IMR-90 (cell line): ENCODE data around the gene TOMM7. TPM values are rescaled to one million over a fixed set of nuclear protein-coding genes. Genes with fewer than 3 reads are reported as not detected.

Experiments used
- ATAC-seq: fragments of 200-7000 bp; cut with Tn5 transposase; 2 replicates; pipeline ENCODE4 v1.9.1; 2020; ENCODE audit warnings: low read depth, mild to moderate bottlenecking, moderate library complexity
- BruUV-seq: library from RNA; stranded (reverse); fragments of 400-500 nt; replicated peaks from 2 replicates; lab custom pipeline; 2021; lab: Mats Ljungman, UMichigan
- CTCF ChIA-PET: fragments of 300-600 bp; formaldehyde crosslinking; extraction: SDS; loops from one replicate; lab custom pipeline; 2021; ENCODE audit warnings: antibody characterized with exemption; lab: Yijun Ruan, JAX
- POLR2A ChIA-PET: fragments of 300-600 bp; sonication (Branson Sonifier 250); formaldehyde crosslinking; loops from one replicate; lab custom pipeline; 2022; ENCODE audit warnings: antibody characterized with exemption; ENCODE audit not compliant: unreplicated experiment; lab: Charles Lee
- DNase-seq: peaks from one replicate; pipeline ENCODE4 v3.0.0; 2013
- H2AFZ ChIP-seq: replicated peaks from 2 replicates; pipeline ENCODE3; 2013; ENCODE audit warnings: low read length, mild to moderate bottlenecking; ENCODE audit not compliant: poor library complexity
- H2AK5ac ChIP-seq: 2 replicates; pipeline ENCODE4 v1.6.1; 2013; ENCODE audit warnings: low read depth, low read length, inconsistent platforms
- H2AK9ac ChIP-seq: replicated peaks from 2 replicates; pipeline ENCODE3; 2013; ENCODE audit warnings: mild to moderate bottlenecking, low read depth, low read length, moderate library complexity; ENCODE audit not compliant: poor library complexity
- H2BK120ac ChIP-seq: 2 replicates; pipeline ENCODE4 v1.6.1; 2013; ENCODE audit warnings: low read depth, low read length, inconsistent platforms
- H2BK15ac ChIP-seq: 3 replicates; pipeline ENCODE4 v1.6.1; 2013; ENCODE audit warnings: low read depth, low read length, inconsistent platforms
- H2BK20ac ChIP-seq: 2 replicates; pipeline ENCODE4 v1.6.1; 2013; ENCODE audit warnings: low read depth, mild to moderate bottlenecking, inconsistent platforms, low read length, moderate library complexity
- H2BK5ac ChIP-seq: 2 replicates; pipeline ENCODE4 v1.6.1; 2013; ENCODE audit warnings: mild to moderate bottlenecking, low read depth, low read length, inconsistent platforms; ENCODE audit not compliant: poor library complexity, severe bottlenecking
- H3K14ac ChIP-seq: replicated peaks from 2 replicates; pipeline ENCODE4 v1.6.1; 2013; ENCODE audit warnings: low read depth, low read length, inconsistent platforms
- H3K18ac ChIP-seq: 2 replicates; pipeline ENCODE4 v1.6.1; 2013; ENCODE audit warnings: low read depth, low read length, control low read depth
- H3K23ac ChIP-seq: 2 replicates; pipeline ENCODE4 v1.6.1; 2013; ENCODE audit warnings: low read depth, low read length, inconsistent platforms
- H3K27ac ChIP-seq: 2 replicates; pipeline ENCODE4 v1.5.1; 2013; ENCODE audit warnings: mild to moderate bottlenecking, control low read depth, low read length; ENCODE audit not compliant: insufficient read depth
- H3K27me3 ChIP-seq: 2 replicates; pipeline ENCODE4 v1.6.1; 2013; ENCODE audit warnings: low read length; ENCODE audit not compliant: control insufficient read depth, insufficient read depth
- H3K36me3 ChIP-seq: 2 replicates; pipeline ENCODE4 v1.6.1; 2013; ENCODE audit warnings: low read length, mixed read lengths; ENCODE audit not compliant: control insufficient read depth, insufficient read depth
- H3K4ac ChIP-seq: 2 replicates; pipeline ENCODE4 v1.6.1; 2013; ENCODE audit warnings: low read depth, low read length, inconsistent platforms
- H3K4me1 ChIP-seq: 2 replicates; pipeline ENCODE4 v1.6.1; 2013; ENCODE audit warnings: low read length, mixed read lengths; ENCODE audit not compliant: control insufficient read depth, insufficient read depth
- H3K4me2 ChIP-seq: 2 replicates; pipeline ENCODE4 v1.6.1; 2013; ENCODE audit warnings: low read depth, mild to moderate bottlenecking, control low read depth, low read length, moderate library complexity
- H3K4me3 ChIP-seq: 2 replicates; pipeline ENCODE4 v1.5.1; 2013; ENCODE audit warnings: low read depth, mild to moderate bottlenecking, control low read depth, low read length, moderate library complexity; ENCODE audit not compliant: insufficient read depth
- H3K56ac ChIP-seq: 2 replicates; pipeline ENCODE4 v1.6.1; 2013; ENCODE audit warnings: low read length, inconsistent platforms; ENCODE audit not compliant: insufficient read depth; ENCODE audit errors: extremely low read depth
- H3K79me1 ChIP-seq, 2 experiments: 2 replicates each; pipeline ENCODE4 v1.6.1; 2013; ENCODE audit warnings: low read length in 2 of 2, inconsistent platforms in 1 of 2, low read depth in 1 of 2
- H3K9ac ChIP-seq: 2 replicates; pipeline ENCODE4 v1.6.1; 2013; ENCODE audit warnings: low read depth, low read length, control low read depth
- H3K9me1 ChIP-seq: 2 replicates; pipeline ENCODE4 v1.6.1; 2013; ENCODE audit warnings: low read length, inconsistent platforms; ENCODE audit not compliant: insufficient read depth
- H3K9me3 ChIP-seq: 2 replicates; pipeline ENCODE4 v1.6.1; 2013; ENCODE audit warnings: low read length; ENCODE audit not compliant: control insufficient read depth, insufficient read depth
- H4K20me1 ChIP-seq: 2 replicates; pipeline ENCODE4 v1.6.1; 2013; ENCODE audit warnings: low read length, inconsistent platforms; ENCODE audit not compliant: insufficient read depth
- H4K5ac ChIP-seq: 2 replicates; pipeline ENCODE4 v1.6.1; 2013; ENCODE audit warnings: mild to moderate bottlenecking, low read depth, low read length, control low read depth
- H4K8ac ChIP-seq, 2 experiments: 2 replicates each; pipeline ENCODE4 v1.6.1; 2013; ENCODE audit warnings: low read depth in 2 of 2, low read length in 2 of 2, control low read depth in 1 of 2, inconsistent platforms in 1 of 2
- H4K91ac ChIP-seq: 2 replicates; pipeline ENCODE4 v1.6.1; 2013; ENCODE audit warnings: low read depth, low read length, inconsistent platforms; ENCODE audit not compliant: insufficient read depth
- BHLHE40 ChIP-seq: fragments of 150-350 bp; IDR thresholded peaks from 2 replicates; pipeline ENCODE4 v1.6.1; 2016; ENCODE audit warnings: mild to moderate bottlenecking, low read depth, low read length
- CEBPB ChIP-seq: IDR thresholded peaks from 2 replicates; pipeline ENCODE4 v1.6.1; 2012; ENCODE audit warnings: low read depth, low read length, improper control_type of control experiment
- CHD1 ChIP-seq: IDR thresholded peaks from 2 replicates; pipeline ENCODE4 v1.6.1; 2012; ENCODE audit warnings: low read depth, low read length, improper control_type of control experiment
- ELK1 ChIP-seq: fragments of 150-350 bp; IDR thresholded peaks from 2 replicates; pipeline ENCODE4 v1.6.1; 2016; ENCODE audit warnings: low read depth, mild to moderate bottlenecking, low read length, moderate library complexity, borderline replicate concordance
- FOS ChIP-seq: fragments of 150-350 bp; IDR thresholded peaks from 2 replicates; pipeline ENCODE4 v1.6.1; 2016; ENCODE audit warnings: low read depth, low read length
- MXI1 ChIP-seq: IDR thresholded peaks from 2 replicates; pipeline ENCODE4 v1.6.1; 2012; ENCODE audit warnings: low read depth, mild to moderate bottlenecking, low read length, moderate library complexity, borderline replicate concordance
- NFE2L2 ChIP-seq: fragments of 150-350 bp; IDR thresholded peaks from 2 replicates; pipeline ENCODE4 v1.6.1; 2016; ENCODE audit warnings: low read depth, mild to moderate bottlenecking, low read length
- POLR2A ChIP-seq: IDR thresholded peaks from 2 replicates; pipeline ENCODE4 v1.6.1; 2012; ENCODE audit warnings: mild to moderate bottlenecking, low read depth, low read length
- RAD21 ChIP-seq: IDR thresholded peaks from 2 replicates; pipeline ENCODE4 v1.6.1; 2012; ENCODE audit warnings: low read length, improper control_type of control experiment
- RCOR1 ChIP-seq: IDR thresholded peaks from 2 replicates; pipeline ENCODE4 v1.6.1; 2012; ENCODE audit warnings: mild to moderate bottlenecking, low read length, improper control_type of control experiment; ENCODE audit not compliant: insufficient replicate concordance
- RFX5 ChIP-seq: IDR thresholded peaks from 2 replicates; pipeline ENCODE4 v1.8.0; 2012; ENCODE audit warnings: low read depth, mild to moderate bottlenecking, low read length, moderate library complexity
- SMC3 ChIP-seq: fragments of 150-350 bp; IDR thresholded peaks from 2 replicates; pipeline ENCODE4 v1.6.1; 2016; ENCODE audit warnings: low read depth, mild to moderate bottlenecking, antibody characterized with exemption, low read length, moderate library complexity
- WGBS, 2 experiments: methylation state at CpG; one replicate each; pipeline versions ENCODE4 v1.1.5 to v1.1.7; 2013; ENCODE audit warnings: missing lambda C conversion rate in 2 of 2; ENCODE audit not compliant: insufficient read length in 1 of 2; ENCODE audit errors: extremely low coverage in 2 of 2; 5-methylcytosine and 5-hydroxymethylcytosine counted together
- dilution Hi-C: fragments of 300-500 bp; cut with HindIII; formaldehyde crosslinking; loops from one replicate; pipeline ENCODE4 v1.14.3; 2018; ENCODE audit warnings: low sequenced_read_pairs; ENCODE audit not compliant: unreplicated experiment
- in situ Hi-C: fragments of 300-500 bp; cut with MboI; formaldehyde crosslinking; loops from 3 replicates; pipeline ENCODE4 v1.14.3; 2019; ENCODE audit warnings: low sequenced_read_pairs, inconsistent platforms, mixed read lengths
- intact Hi-C: fragments of 100-400 bp; cut with micrococcal nuclease; formaldehyde crosslinking; loops from 2 replicates; pipeline ENCODE4 v1.10.0; 2022
- polyA plus RNA-seq, 3 experiments: library from polyadenylated mRNA; depleted of rRNA; stranded (reverse); fragments of >200 nt; gene quantifications; 2 replicates each; pipeline ENCODE4 v1.2.3, GENCODE V29; 2012; ENCODE audit warnings: low replicate concordance in 1 of 3
- total RNA-seq: library from RNA; depleted of rRNA; stranded (reverse); fragments of >200 nt; gene quantifications from 2 replicates; pipeline ENCODE4 v1.2.3, GENCODE V29; 2012
- TF ChIP-seq, protein P1 (sequence below): fragments of 150-350 bp; IDR thresholded peaks from 2 replicates; pipeline ENCODE4 v1.6.1; 2017; ENCODE audit warnings: mild to moderate bottlenecking, antibody characterized with exemption, low read length, low read depth
- TF ChIP-seq, protein P2 (sequence below): conservative IDR thresholded peaks from 2 replicates; pipeline ENCODE4 v1.5.1; 2012; ENCODE audit warnings: mild to moderate bottlenecking, low read depth, low read length, improper control_type of control experiment

TOMM7 gene
- total and polyA plus RNA-seq, 2 of the 4 experiments (the other 2 are of a cell fraction), result 67.2 to 727 TPM

DNA sequence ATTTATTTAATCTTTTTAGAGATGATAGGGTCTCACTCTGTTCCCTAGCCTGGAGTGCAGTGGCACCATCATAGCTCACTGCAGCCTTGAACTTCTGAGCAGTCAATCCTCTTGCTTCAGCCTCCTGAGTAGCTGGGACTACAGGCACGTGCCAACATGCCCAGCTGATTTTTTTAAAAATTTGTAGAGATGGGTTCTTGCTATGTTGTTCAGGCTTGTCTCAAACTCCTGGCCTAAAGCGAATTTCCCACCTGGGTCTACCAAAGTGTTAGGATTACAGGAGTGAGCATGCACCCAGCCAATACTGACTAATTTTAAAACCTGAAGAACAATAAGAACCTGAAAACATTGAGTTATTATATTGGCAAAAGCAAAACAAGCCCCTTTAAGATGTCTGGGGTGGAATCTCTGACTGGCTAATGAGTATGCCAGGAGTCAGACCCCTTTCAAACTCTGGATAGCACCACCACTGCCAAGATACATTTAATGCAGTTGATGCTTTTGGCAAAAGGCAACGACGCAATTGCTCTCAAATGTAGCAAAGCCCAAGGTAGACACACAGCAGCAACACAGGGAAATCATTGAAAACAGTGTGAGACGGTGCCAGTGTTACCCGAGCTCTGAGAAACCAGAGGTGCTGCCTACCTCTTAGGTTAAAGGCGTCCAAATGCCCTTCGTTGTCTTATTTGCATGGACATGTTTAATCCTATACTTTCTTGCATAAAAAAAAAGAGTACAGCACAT, 40.7 kb upstream of the TOMM7 start:
- H3K36me3 ChIP-seq, result peaks cover 4% of the 10 kb centered on the region; the same call in 1 of the 2 replicates
- CTCF ChIA-PET, result no interaction called here
- dilution Hi-C loops (no loop called here), in situ Hi-C loops (no loop called here), intact Hi-C loops (no loop called here)
- peak overlapping the region; percentile 75; the same call in 1 of the 2 replicates for H2BK20ac ChIP-seq
- no peaks in the 10 kb centered on the region for H3K27me3 ChIP-seq
- H3K18ac ChIP-seq, result peak overlapping the region; percentile 33; the same call in 1 of the 2 replicates
- H3K9me3 ChIP-seq, result no peaks in the 10 kb centered on the region
- peak overlapping the region; percentile 30 to 65; a peak in 3 of 4 replicates for H4K8ac ChIP-seq
- H4K91ac ChIP-seq, result peak overlapping the region; percentile 63
- POLR2A ChIA-PET, result no interaction called here
- no peak overlapping the region for H2AK9ac ChIP-seq
- H3K4me3 ChIP-seq, result no peak overlapping the region
- ATAC-seq (no peak), DNase-seq (no peak)
- no peak overlapping the region for H3K9ac ChIP-seq
- H2BK5ac ChIP-seq, result peak overlapping the region; percentile 90
- no peak overlapping the region for H2AFZ ChIP-seq
- peaks cover 5% of the 10 kb centered on the region; the same call in 1 of the 2 replicates for H4K20me1 ChIP-seq
- H3K23ac ChIP-seq, result peak overlapping the region; percentile 66
- H3K4me1 ChIP-seq, result peaks cover 37% of the 10 kb centered on the region
- H3K4ac ChIP-seq, result peak overlapping the region; percentile 82
- peak overlapping the region; percentile 42; the same call in 2 of the 3 replicates for H2BK15ac ChIP-seq
- H3K79me1 ChIP-seq, result peaks cover 12 to 62% of the 10 kb centered on the region in 2 experiments; a peak in 3 of 4 replicates
- 95% methylated on average over 4 of the region's 8 CpGs; no CpG with 5 or more reads in 1 of the 2 experiments for WGBS, 2 experiments
- no peak overlapping the region for H3K4me2 ChIP-seq
- H2BK120ac ChIP-seq, result peak overlapping the region; percentile 78
- H3K56ac ChIP-seq, result no peak overlapping the region
- peak overlapping the region; percentile 49; the same call in 1 of the 2 replicates for H3K27ac ChIP-seq
- H2AK5ac ChIP-seq, result peak overlapping the region; percentile 60
- peak overlapping the region; percentile 55; the same call in 1 of the 2 replicates for H3K14ac ChIP-seq
- H4K5ac ChIP-seq, result peak overlapping the region; percentile 66
- BruUV-seq, result no TSS peak
- peaks cover 38% of the 10 kb centered on the region for H3K9me1 ChIP-seq
- TF ChIP-seq FOS (no peak), SMC3 (no peak), RCOR1 (no peak), RAD21 (no peak), ELK1 (no peak), NFE2L2 (no peak), CHD1 (no peak), POLR2A (no peak; the same call in 1 of the 2 replicates), BHLHE40 (no peak), CEBPB (no peak), MXI1 (no peak), RFX5 (no peak)
- TF ChIP-seq, protein P1, sequence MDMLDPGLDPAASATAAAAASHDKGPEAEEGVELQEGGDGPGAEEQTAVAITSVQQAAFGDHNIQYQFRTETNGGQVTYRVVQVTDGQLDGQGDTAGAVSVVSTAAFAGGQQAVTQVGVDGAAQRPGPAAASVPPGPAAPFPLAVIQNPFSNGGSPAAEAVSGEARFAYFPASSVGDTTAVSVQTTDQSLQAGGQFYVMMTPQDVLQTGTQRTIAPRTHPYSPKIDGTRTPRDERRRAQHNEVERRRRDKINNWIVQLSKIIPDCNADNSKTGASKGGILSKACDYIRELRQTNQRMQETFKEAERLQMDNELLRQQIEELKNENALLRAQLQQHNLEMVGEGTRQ, result no peak
- TF ChIP-seq, protein P2, sequence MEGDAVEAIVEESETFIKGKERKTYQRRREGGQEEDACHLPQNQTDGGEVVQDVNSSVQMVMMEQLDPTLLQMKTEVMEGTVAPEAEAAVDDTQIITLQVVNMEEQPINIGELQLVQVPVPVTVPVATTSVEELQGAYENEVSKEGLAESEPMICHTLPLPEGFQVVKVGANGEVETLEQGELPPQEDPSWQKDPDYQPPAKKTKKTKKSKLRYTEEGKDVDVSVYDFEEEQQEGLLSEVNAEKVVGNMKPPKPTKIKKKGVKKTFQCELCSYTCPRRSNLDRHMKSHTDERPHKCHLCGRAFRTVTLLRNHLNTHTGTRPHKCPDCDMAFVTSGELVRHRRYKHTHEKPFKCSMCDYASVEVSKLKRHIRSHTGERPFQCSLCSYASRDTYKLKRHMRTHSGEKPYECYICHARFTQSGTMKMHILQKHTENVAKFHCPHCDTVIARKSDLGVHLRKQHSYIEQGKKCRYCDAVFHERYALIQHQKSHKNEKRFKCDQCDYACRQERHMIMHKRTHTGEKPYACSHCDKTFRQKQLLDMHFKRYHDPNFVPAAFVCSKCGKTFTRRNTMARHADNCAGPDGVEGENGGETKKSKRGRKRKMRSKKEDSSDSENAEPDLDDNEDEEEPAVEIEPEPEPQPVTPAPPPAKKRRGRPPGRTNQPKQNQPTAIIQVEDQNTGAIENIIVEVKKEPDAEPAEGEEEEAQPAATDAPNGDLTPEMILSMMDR, result no peak
